Measurements from ENCODE around the gene MB.
A peak's percentile ranks its signal among the peaks of the same experiment; 100 is the strongest.

The MB gene

DNA sequence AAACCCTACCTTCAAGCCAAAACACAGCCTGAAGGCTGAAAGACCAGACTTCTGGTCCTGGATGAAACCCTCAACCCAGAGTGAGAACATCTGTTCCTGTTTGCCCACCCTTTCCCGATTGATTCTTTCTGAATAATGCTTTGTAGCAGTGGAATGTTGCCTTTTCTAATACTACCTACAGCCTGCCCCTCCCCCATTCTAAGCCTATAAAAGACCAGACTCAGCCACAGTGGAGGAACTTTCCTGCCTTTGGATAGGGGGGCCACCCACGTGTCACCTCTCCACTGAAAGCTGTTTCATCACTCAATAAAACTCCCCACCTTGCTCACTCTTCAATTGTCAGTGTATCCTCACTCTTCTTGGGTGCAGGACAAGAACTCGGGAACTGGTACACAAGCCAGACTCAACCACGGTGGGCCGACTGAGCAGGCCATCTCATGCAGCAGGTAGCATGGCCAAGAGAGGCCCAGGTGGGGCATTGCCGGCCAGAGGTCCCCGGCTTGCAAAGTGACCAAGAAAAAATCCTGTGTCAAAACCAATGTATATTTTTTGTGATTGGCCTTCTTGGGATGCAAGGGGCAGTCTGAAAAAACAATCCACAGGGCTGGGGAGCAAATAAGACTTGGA, 24.5 kb upstream of the MB start:
- no peaks in the 10 kb centered on the region for H3K36me3 ChIP-seq (ENCODE audit: low read depth)
- no peaks in the 10 kb centered on the region for H3K4me1 ChIP-seq (ENCODE audit: insufficient read depth, poor library complexity, severe bottlenecking)
- no peak for ATAC-seq (ENCODE audit: low read depth)
- TF ChIP-seq, protein P1, sequence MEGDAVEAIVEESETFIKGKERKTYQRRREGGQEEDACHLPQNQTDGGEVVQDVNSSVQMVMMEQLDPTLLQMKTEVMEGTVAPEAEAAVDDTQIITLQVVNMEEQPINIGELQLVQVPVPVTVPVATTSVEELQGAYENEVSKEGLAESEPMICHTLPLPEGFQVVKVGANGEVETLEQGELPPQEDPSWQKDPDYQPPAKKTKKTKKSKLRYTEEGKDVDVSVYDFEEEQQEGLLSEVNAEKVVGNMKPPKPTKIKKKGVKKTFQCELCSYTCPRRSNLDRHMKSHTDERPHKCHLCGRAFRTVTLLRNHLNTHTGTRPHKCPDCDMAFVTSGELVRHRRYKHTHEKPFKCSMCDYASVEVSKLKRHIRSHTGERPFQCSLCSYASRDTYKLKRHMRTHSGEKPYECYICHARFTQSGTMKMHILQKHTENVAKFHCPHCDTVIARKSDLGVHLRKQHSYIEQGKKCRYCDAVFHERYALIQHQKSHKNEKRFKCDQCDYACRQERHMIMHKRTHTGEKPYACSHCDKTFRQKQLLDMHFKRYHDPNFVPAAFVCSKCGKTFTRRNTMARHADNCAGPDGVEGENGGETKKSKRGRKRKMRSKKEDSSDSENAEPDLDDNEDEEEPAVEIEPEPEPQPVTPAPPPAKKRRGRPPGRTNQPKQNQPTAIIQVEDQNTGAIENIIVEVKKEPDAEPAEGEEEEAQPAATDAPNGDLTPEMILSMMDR (IDR thresholded peaks at IDR 0.05; ENCODE audit: poor library complexity, severe bottlenecking) = no peak
- H3K27me3 ChIP-seq (ENCODE audit: insufficient read depth, poor library complexity, severe bottlenecking) = no peaks in the 10 kb centered on the region
- no peak overlapping the region for H3K4me3 ChIP-seq (ENCODE audit: severe bottlenecking)
- H3K27ac ChIP-seq (ENCODE audit: poor library complexity, severe bottlenecking) = no peak overlapping the region
- DNase-seq (ENCODE audit: low spot score) = no peak
- H3K9me3 ChIP-seq (ENCODE audit: severe bottlenecking) = no peaks in the 10 kb centered on the region

DNA sequence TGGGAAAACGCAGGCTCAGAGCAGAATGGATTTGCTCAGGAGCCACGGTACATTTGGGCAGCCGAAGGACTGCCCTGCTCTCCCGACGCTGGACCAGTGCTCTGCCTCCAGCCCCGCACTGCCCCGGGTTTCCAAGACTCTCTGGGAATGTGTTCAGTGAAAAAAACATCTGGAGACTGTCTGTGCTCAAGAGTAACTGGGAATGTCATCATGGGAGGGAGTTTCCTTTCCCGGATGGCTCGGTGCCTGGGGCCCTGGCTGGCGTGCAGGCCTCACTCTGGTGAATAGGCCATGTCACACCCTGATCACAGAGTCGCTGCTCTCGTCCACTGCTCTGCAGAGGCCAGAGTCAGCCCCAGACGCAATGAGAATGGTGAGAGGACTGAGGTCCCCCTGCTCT, 21.3 kb upstream of the MB start:
- TF ChIP-seq, protein P1 (IDR thresholded peaks at IDR 0.05; ENCODE audit: poor library complexity, severe bottlenecking) = no peak
- Histone ChIP-seq H3K4me3 (ENCODE audit: severe bottlenecking) (no peak overlapping the region), H3K9me3 (ENCODE audit: severe bottlenecking) (no peaks in the 10 kb centered on the region), H3K36me3 (ENCODE audit: low read depth) (no peaks in the 10 kb centered on the region), H3K4me1 (ENCODE audit: insufficient read depth, poor library complexity, severe bottlenecking) (no peaks in the 10 kb centered on the region), H3K27ac (ENCODE audit: poor library complexity, severe bottlenecking) (no peak overlapping the region), H3K27me3 (ENCODE audit: insufficient read depth, poor library complexity, severe bottlenecking) (no peaks in the 10 kb centered on the region)
- DNase-seq (ENCODE audit: low spot score) = no peak
- ATAC-seq (ENCODE audit: low read depth) = no peak

DNA sequence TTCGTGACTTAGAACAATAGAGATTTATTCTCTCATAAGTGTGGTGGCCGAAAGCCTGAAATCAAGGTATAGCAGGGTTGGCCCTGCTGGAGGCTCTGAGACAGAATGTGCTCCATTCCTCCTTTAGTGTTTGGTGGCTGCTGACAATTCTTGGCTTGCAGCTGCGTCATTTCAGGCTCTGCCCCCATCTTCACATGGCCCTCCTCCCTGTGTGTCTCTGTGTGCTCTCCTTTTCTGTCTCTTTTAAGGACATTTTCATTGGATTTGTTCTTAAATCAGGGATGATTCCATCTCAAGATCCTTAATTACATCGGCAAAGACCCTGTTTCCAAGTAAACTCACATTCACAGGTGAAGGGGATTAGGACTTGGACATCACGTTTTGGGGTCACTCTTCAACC, 20.9 kb upstream of the MB start:
- TF ChIP-seq, protein P1 (IDR thresholded peaks at IDR 0.05; ENCODE audit: poor library complexity, severe bottlenecking) = no peak
- Histone ChIP-seq H3K27me3 (ENCODE audit: insufficient read depth, poor library complexity, severe bottlenecking) (no peaks in the 10 kb centered on the region), H3K9me3 (ENCODE audit: severe bottlenecking) (no peaks in the 10 kb centered on the region), H3K4me3 (ENCODE audit: severe bottlenecking) (no peak overlapping the region), H3K36me3 (ENCODE audit: low read depth) (no peaks in the 10 kb centered on the region), H3K4me1 (ENCODE audit: insufficient read depth, poor library complexity, severe bottlenecking) (no peaks in the 10 kb centered on the region), H3K27ac (ENCODE audit: poor library complexity, severe bottlenecking) (no peak overlapping the region)
- DNase-seq (ENCODE audit: low spot score) = no peak
- ATAC-seq (ENCODE audit: low read depth) = no peak

DNA sequence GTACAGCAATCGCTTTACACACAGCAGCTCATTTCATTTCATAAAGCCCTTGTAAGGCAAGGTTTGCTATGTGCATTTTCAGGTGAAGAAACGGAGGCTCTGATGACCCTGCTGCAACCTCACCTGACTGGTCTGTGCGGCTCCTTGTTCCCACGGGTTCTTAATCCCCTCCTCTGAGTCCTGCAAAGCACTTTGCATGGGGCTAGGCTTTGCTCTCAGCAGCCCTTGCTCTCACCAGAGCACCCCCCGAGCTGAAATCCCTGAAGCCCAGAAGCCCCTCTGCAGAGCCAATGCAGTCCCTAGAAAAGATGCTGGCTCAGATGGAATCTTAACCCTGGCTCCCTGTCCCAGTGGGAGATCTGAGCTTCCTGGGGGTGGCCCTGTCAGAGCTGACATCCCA, 20.1 kb upstream of the MB start:
- H3K27ac ChIP-seq (ENCODE audit: poor library complexity, severe bottlenecking) = no peak overlapping the region
- TF ChIP-seq, protein P1 (IDR thresholded peaks at IDR 0.05; ENCODE audit: poor library complexity, severe bottlenecking) = no peak
- H3K4me3 ChIP-seq (ENCODE audit: severe bottlenecking) = no peak overlapping the region
- no peaks in the 10 kb centered on the region for H3K36me3 ChIP-seq (ENCODE audit: low read depth)
- no peaks in the 10 kb centered on the region for H3K27me3 ChIP-seq (ENCODE audit: insufficient read depth, poor library complexity, severe bottlenecking)
- ATAC-seq (ENCODE audit: low read depth) = no peak
- peak; percentile 21 for DNase-seq (ENCODE audit: low spot score)
- H3K4me1 ChIP-seq (ENCODE audit: insufficient read depth, poor library complexity, severe bottlenecking) = no peaks in the 10 kb centered on the region
- no peaks in the 10 kb centered on the region for H3K9me3 ChIP-seq (ENCODE audit: severe bottlenecking)

DNA sequence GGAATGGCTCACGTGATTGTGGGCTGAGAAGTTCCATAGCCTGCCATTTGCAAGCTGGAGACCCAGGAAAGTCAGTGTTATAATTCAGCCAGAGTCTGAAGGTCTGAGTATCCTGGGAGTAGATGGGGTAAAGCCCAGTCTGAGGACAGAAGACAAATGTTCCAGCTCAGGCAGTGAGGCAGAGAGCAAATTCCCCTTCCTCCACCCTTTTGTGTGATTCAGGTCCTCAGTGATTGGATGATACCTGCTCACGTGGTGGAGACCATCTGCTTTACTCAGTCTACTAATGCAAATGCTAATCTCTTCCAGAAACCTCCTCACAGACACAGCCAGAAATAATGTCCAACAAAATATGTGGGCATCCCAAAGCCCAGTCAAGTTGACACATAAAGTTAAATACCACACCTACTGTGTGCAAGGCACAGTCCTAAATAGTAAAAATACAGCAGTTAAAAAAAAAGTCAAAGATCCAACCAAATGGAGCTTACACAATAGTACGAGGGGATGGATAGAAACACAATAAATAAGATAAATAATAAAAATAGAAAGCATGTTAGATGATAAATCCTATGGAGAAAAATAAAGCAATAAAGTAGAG, 17.9 kb upstream of the MB start:
- no peaks in the 10 kb centered on the region for H3K36me3 ChIP-seq (ENCODE audit: low read depth)
- no peaks in the 10 kb centered on the region for H3K4me1 ChIP-seq (ENCODE audit: insufficient read depth, poor library complexity, severe bottlenecking)
- H3K27me3 ChIP-seq (ENCODE audit: insufficient read depth, poor library complexity, severe bottlenecking) = no peaks in the 10 kb centered on the region
- H3K4me3 ChIP-seq (ENCODE audit: severe bottlenecking) = no peak overlapping the region
- no peaks in the 10 kb centered on the region for H3K9me3 ChIP-seq (ENCODE audit: severe bottlenecking)
- TF ChIP-seq, protein P1 (IDR thresholded peaks at IDR 0.05; ENCODE audit: poor library complexity, severe bottlenecking) = no peak
- H3K27ac ChIP-seq (ENCODE audit: poor library complexity, severe bottlenecking) = no peak overlapping the region
- DNase-seq (ENCODE audit: low spot score) (no peak), ATAC-seq (ENCODE audit: low read depth) (no peak)
